ENCODE measurements around the gene COL4A2. TPM values are rescaled to one million over a fixed set of nuclear protein-coding genes. Genes with fewer than 3 reads are reported as not detected.

The COL4A2 gene
- total RNA-seq, 4 donors from 2014 or later = 75.1 to 322 (median 115) TPM

- TF ChIP-seq CTCF (IDR thresholded peaks at IDR 0.05) = no peak
- TF ChIP-seq POLR2AphosphoS5 (IDR thresholded peaks at IDR 0.05) = no peak
- TF ChIP-seq EP300 (IDR thresholded peaks at IDR 0.05; ENCODE audit: low read depth) = no peak
- no peak for TF ChIP-seq POLR2A (IDR thresholded peaks at IDR 0.05)
- intact Hi-C loops (cut with DNase I; ENCODE audit: low total_unique reads) (no loop called here), in situ Hi-C loops (cut with MboI; ENCODE audit: low pct_ligation_motif_present in 1 of 4, low pct_unique_long_range_greater_than_20kb in 1 of 4, low sequenced_read_pairs in 3 of 4) (no loop called here)
- no peak for DNase-seq
- H3K9me3 ChIP-seq = no peaks in the 10 kb centered on the region
- no peak overlapping the region for H3K4me3 ChIP-seq
- H3K27ac ChIP-seq = peak overlapping the region in 3 of 4 donors; percentile 36 to 55 (median 46)
- WGBS, 2 donors (ENCODE audit: low coverage in 1 of 2) = 89 to 91% methylated on average over 11 to 18 of the region's 18 CpGs
- no peaks in the 10 kb centered on the region for H3K27me3 ChIP-seq
- peaks cover 8 to 39% (median 20%) of the 10 kb centered on the region in 4 donors for H3K4me1 ChIP-seq
- H3K36me3 ChIP-seq = no peaks in the 10 kb centered on the region
Observed at GRCh38 chr13:110536006-110536693, 229.1 kb downstream of the COL4A2 start.

GRCh38 chr13:110538632-110539031 lies 231.5 kb downstream of the COL4A2 start:
- WGBS, 2 donors (ENCODE audit: low coverage in 1 of 2) = 10 to 21% methylated on average over 2 to 5 of the region's 5 CpGs
- intact Hi-C loops (cut with DNase I; ENCODE audit: low total_unique reads) (no loop called here), in situ Hi-C loops (cut with MboI; ENCODE audit: low pct_ligation_motif_present in 1 of 4, low pct_unique_long_range_greater_than_20kb in 1 of 4, low sequenced_read_pairs in 3 of 4) (no loop called here)
- DNase-seq = peak; percentile 45
- H3K4me1 ChIP-seq = peaks cover 16 to 52% (median 31%) of the 10 kb centered on the region in 4 donors
- H3K4me3 ChIP-seq = no peak overlapping the region
- H3K36me3 ChIP-seq = no peaks in the 10 kb centered on the region
- peak overlapping the region; percentile 34 to 57 (median 46) for H3K27ac ChIP-seq
- no peak for TF ChIP-seq CTCF (IDR thresholded peaks at IDR 0.05)
- TF ChIP-seq POLR2AphosphoS5 (IDR thresholded peaks at IDR 0.05) = no peak
- no peak for TF ChIP-seq EP300 (IDR thresholded peaks at IDR 0.05; ENCODE audit: low read depth)
- TF ChIP-seq POLR2A (IDR thresholded peaks at IDR 0.05) = no peak
- H3K9me3 ChIP-seq = no peaks in the 10 kb centered on the region
- no peaks in the 10 kb centered on the region for H3K27me3 ChIP-seq

- in situ Hi-C loops (cut with MboI; ENCODE audit: low pct_ligation_motif_present in 1 of 4, low pct_unique_long_range_greater_than_20kb in 1 of 4, low sequenced_read_pairs in 3 of 4) (no loop called here), intact Hi-C loops (cut with DNase I; ENCODE audit: low total_unique reads) (no loop called here)
- Histone ChIP-seq H3K27ac (no peak overlapping the region), H3K36me3 (no peaks in the 10 kb centered on the region), H3K9me3 (no peaks in the 10 kb centered on the region), H3K4me3 (no peak overlapping the region), H3K27me3 (no peaks in the 10 kb centered on the region), H3K4me1 (peaks cover 16 to 49% (median 31%) of the 10 kb centered on the region in 4 donors)
- 83 to 86% methylated on average over 5 of the region's 5 CpGs for WGBS, 2 donors (ENCODE audit: low coverage in 1 of 2)
- no peak for DNase-seq
- TF ChIP-seq POLR2A (IDR thresholded peaks at IDR 0.05) (no peak), EP300 (IDR thresholded peaks at IDR 0.05; ENCODE audit: low read depth) (no peak), POLR2AphosphoS5 (IDR thresholded peaks at IDR 0.05) (no peak), CTCF (IDR thresholded peaks at IDR 0.05) (no peak)
Observed at GRCh38 chr13:110539894-110540293, 232.8 kb downstream of the COL4A2 start.

- intact Hi-C loops (cut with DNase I; ENCODE audit: low total_unique reads) (no loop called here), in situ Hi-C loops (cut with MboI; ENCODE audit: low pct_ligation_motif_present in 1 of 4, low pct_unique_long_range_greater_than_20kb in 1 of 4, low sequenced_read_pairs in 3 of 4) (no loop called here)
- no peak overlapping the region for H3K4me3 ChIP-seq
- TF ChIP-seq CTCF (IDR thresholded peaks at IDR 0.05) (no peak), EP300 (IDR thresholded peaks at IDR 0.05; ENCODE audit: low read depth) (no peak), POLR2A (IDR thresholded peaks at IDR 0.05) (no peak)
- H3K27ac ChIP-seq = peak overlapping the region; percentile 42 to 82 (median 58)
- H3K9me3 ChIP-seq = no peaks in the 10 kb centered on the region
- H3K4me1 ChIP-seq = peaks cover 16 to 53% (median 32%) of the 10 kb centered on the region in 4 donors
- no peaks in the 10 kb centered on the region for H3K27me3 ChIP-seq
- no peak for DNase-seq
- 53% methylated on average over 5 to 15 of the region's 15 CpGs for WGBS, 2 donors (ENCODE audit: low coverage in 1 of 2)
- H3K36me3 ChIP-seq = no peaks in the 10 kb centered on the region
Observed at GRCh38 chr13:110540871-110541525, 233.9 kb downstream of the COL4A2 start.

All from transverse colon (tissue), 4 donors.